GM12891 (cell line): ENCODE measurements around the gene POU6F2.

ENCODE experiments used
- POLR2A ChIP-seq: IDR thresholded peaks from 2 replicates; pipeline ENCODE4 v1.6.1; 2011; ENCODE audit warnings: low read depth, low read length, control low read depth
- POLR2AphosphoS5 ChIP-seq: IDR thresholded peaks from 2 replicates; pipeline ENCODE4 v1.6.1; 2011; ENCODE audit warnings: low read depth, low read length, control low read depth
- SPI1 ChIP-seq: IDR thresholded peaks from 2 replicates; pipeline ENCODE4 v1.6.1; 2011; ENCODE audit warnings: low read depth, low read length, control low read depth

GRCh38 chr7:39294022-39294421 is 316.3 kb downstream of the POU6F2 start:
- TF ChIP-seq POLR2A, result no peak
- no peak for TF ChIP-seq POLR2AphosphoS5
- TF ChIP-seq SPI1, result no peak
